HFF-Myc (cell line): ENCODE data around the gene TRIM13.

Experiments used
- DNase-seq: peaks from one replicate; pipeline ENCODE4 v3.0.0-alpha.2; 2011; ENCODE audit warnings: low read depth; ENCODE audit errors: extremely low read depth
- H3K4me3 ChIP-seq: replicated peaks from 2 replicates; pipeline ENCODE4 v1.5.1; 2011; ENCODE audit warnings: low read depth, mild to moderate bottlenecking, control low read depth, low read length
- TF ChIP-seq, protein P1 (sequence below): IDR thresholded peaks from 2 replicates; pipeline ENCODE4 v1.5.1; 2012; ENCODE audit warnings: mild to moderate bottlenecking, low read depth, low read length, control low read depth; ENCODE audit errors: missing control alignments

TRIM13 gene

DNA sequence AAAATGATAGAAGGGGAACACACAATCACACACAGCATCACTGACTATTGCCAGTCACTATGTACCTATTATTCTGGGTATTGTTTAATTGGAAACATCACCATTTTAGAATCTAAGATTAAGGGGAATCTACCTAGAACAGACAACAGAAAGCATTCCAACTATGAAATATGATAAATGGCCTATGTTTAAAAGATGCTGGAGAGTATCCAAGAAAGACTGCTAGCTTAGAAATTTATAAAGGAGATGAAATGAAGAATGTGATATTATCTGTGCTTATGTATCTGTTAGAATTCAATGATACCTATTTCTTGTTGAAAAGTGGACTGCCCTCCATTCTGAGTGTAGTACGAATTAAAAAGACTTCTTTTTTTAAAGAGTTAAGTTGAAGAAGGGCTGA lies 68.9 kb downstream of the TRIM13 start:
- DNase-seq, result no peak
- TF ChIP-seq, protein P1, sequence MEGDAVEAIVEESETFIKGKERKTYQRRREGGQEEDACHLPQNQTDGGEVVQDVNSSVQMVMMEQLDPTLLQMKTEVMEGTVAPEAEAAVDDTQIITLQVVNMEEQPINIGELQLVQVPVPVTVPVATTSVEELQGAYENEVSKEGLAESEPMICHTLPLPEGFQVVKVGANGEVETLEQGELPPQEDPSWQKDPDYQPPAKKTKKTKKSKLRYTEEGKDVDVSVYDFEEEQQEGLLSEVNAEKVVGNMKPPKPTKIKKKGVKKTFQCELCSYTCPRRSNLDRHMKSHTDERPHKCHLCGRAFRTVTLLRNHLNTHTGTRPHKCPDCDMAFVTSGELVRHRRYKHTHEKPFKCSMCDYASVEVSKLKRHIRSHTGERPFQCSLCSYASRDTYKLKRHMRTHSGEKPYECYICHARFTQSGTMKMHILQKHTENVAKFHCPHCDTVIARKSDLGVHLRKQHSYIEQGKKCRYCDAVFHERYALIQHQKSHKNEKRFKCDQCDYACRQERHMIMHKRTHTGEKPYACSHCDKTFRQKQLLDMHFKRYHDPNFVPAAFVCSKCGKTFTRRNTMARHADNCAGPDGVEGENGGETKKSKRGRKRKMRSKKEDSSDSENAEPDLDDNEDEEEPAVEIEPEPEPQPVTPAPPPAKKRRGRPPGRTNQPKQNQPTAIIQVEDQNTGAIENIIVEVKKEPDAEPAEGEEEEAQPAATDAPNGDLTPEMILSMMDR, result no peak
- H3K4me3 ChIP-seq, result no peak overlapping the region
